Adipose tissue (tissue), 3 donors: ENCODE measurements around the gene ADK. TPM values are rescaled to one million over a fixed set of nuclear protein-coding genes. Genes with fewer than 3 reads are reported as not detected.

ENCODE experiments used
- H3K27ac ChIP-seq: one replicate; pipeline ENCODE4 v1.5.1; 2013; ENCODE audit warnings: low read depth, low read length
- WGBS, 3 donors: extraction: QIAGEN DNeasy Blood & Tissue Kit; methylation state at CpG; one replicate each; pipeline ENCODE4 v1.1.7; 2013; 5-methylcytosine and 5-hydroxymethylcytosine counted together
- polyA plus RNA-seq, 3 donors: library from polyadenylated mRNA; stranded (reverse); fragments of 200-250 nt; gene quantifications; one replicate each; pipeline ENCODE4 v1.2.3, GENCODE V29; 2013
- donor health status: healthy with polysubstance abuse.
- donor health status: Bipolar disorder and iron deficiency.
- donor health status: healthy.

ADK gene
- polyA plus RNA-seq, 3 donors, result 10.9 to 28.3 (median 17.9) TPM

- H3K27ac ChIP-seq, result no peak overlapping the region
- 90 to 93% (median 92%) methylated on average over 7 of the region's 7 CpGs for WGBS, 3 donors
Measured at GRCh38 chr10:74371696-74372095, 220.7 kb downstream of the ADK start.

GRCh38 chr10:74373059-74373458 lies 222.0 kb downstream of the ADK start:
- H3K27ac ChIP-seq, result no peak overlapping the region
- WGBS, 3 donors, result 94 to 100% (median 95%) methylated on average over 1 of the region's 1 CpG

GRCh38 chr10:74377476-74377875 lies 226.5 kb downstream of the ADK start:
- WGBS, 3 donors, result 86 to 94% (median 93%) methylated on average over 5 of the region's 5 CpGs

GRCh38 chr10:74379474-74379873 lies 228.5 kb downstream of the ADK start:
- no peak overlapping the region for H3K27ac ChIP-seq
- whole genome bisulfite sequencing, 3 donors, result 78 to 98% (median 82%) methylated on average over 3 of the region's 3 CpGs

More at GRCh38 chr10:74377476-74377875, 226.5 kb downstream of the ADK start:
- no peak overlapping the region for H3K27ac ChIP-seq

- H3K27ac ChIP-seq, result no peak overlapping the region
- 88 to 91% (median 90%) methylated on average over 1 of the region's 1 CpG for whole genome bisulfite sequencing, 3 donors
Measured at GRCh38 chr10:74380795-74381194, 229.8 kb downstream of the ADK start.

- 76 to 78% (median 76%) methylated on average over 2 of the region's 2 CpGs for WGBS, 3 donors
Measured at GRCh38 chr10:74381291-74381853, 230.4 kb downstream of the ADK start.

GRCh38 chr10:74382663-74383062 lies 231.6 kb downstream of the ADK start:
- no peak overlapping the region for H3K27ac ChIP-seq
- WGBS, 3 donors, result 67 to 84% (median 78%) methylated on average over 1 of the region's 1 CpG

More at GRCh38 chr10:74381291-74381853, 230.4 kb downstream of the ADK start:
- H3K27ac ChIP-seq, result no peak overlapping the region

GRCh38 chr10:74383642-74384041 lies 232.6 kb downstream of the ADK start:
- H3K27ac ChIP-seq, result no peak overlapping the region

- no peak overlapping the region for H3K27ac ChIP-seq
- 83 to 98% (median 93%) methylated on average over 3 of the region's 3 CpGs for WGBS, 3 donors
Measured at GRCh38 chr10:74384615-74385183, 233.7 kb downstream of the ADK start.

GRCh38 chr10:74388801-74389200 lies 237.8 kb downstream of the ADK start:
- no peak overlapping the region for H3K27ac ChIP-seq

GRCh38 chr10:74391786-74392185 lies 240.8 kb downstream of the ADK start:
- no peak overlapping the region for H3K27ac ChIP-seq
- 56 to 84% (median 68%) methylated on average over 1 of the region's 1 CpG for WGBS, 3 donors

- 70 to 96% (median 75%) methylated on average over 3 of the region's 3 CpGs for WGBS, 3 donors
- no peak overlapping the region for H3K27ac ChIP-seq
Measured at GRCh38 chr10:74394416-74394969, 243.5 kb downstream of the ADK start.

- no peak overlapping the region for H3K27ac ChIP-seq
- WGBS, 3 donors, result 90 to 98% (median 93%) methylated on average over 3 of the region's 3 CpGs
Measured at GRCh38 chr10:74400186-74400585, 249.2 kb downstream of the ADK start.

- H3K27ac ChIP-seq, result no peak overlapping the region
- WGBS, 3 donors, result 77 to 82% (median 82%) methylated on average over 1 of the region's 1 CpG
Measured at GRCh38 chr10:74406006-74406405, 255.0 kb downstream of the ADK start.

GRCh38 chr10:74415146-74415839 lies 264.3 kb downstream of the ADK start:
- no peak overlapping the region for H3K27ac ChIP-seq

- H3K27ac ChIP-seq, result no peak overlapping the region
- 75 to 94% (median 84%) methylated on average over 1 of the region's 1 CpG for WGBS, 3 donors
Measured at GRCh38 chr10:74417397-74417796, 266.4 kb downstream of the ADK start.

GRCh38 chr10:74418285-74418872 lies 267.4 kb downstream of the ADK start:
- no peak overlapping the region for H3K27ac ChIP-seq
- WGBS, 3 donors, result 21 to 79% (median 67%) methylated on average over 4 of the region's 4 CpGs

GRCh38 chr10:74419491-74419951 lies 268.5 kb downstream of the ADK start:
- 65 to 86% (median 85%) methylated on average over 1 of the region's 1 CpG for WGBS, 3 donors
- H3K27ac ChIP-seq, result no peak overlapping the region

- WGBS, 3 donors, result 72 to 89% (median 75%) methylated on average over 2 of the region's 2 CpGs
- H3K27ac ChIP-seq, result no peak overlapping the region
Measured at GRCh38 chr10:74419958-74420375, 268.9 kb downstream of the ADK start.
